NCI-H1105 treated with DMSO at 0.1 percent for 48 hours (cell line): ENCODE data around the gene AFF2.

Experiments
- DNase-seq: peaks from one replicate; lab custom pipeline; 2025; lab: John Stamatoyannopoulos, UW

The AFF2 gene

DNA sequence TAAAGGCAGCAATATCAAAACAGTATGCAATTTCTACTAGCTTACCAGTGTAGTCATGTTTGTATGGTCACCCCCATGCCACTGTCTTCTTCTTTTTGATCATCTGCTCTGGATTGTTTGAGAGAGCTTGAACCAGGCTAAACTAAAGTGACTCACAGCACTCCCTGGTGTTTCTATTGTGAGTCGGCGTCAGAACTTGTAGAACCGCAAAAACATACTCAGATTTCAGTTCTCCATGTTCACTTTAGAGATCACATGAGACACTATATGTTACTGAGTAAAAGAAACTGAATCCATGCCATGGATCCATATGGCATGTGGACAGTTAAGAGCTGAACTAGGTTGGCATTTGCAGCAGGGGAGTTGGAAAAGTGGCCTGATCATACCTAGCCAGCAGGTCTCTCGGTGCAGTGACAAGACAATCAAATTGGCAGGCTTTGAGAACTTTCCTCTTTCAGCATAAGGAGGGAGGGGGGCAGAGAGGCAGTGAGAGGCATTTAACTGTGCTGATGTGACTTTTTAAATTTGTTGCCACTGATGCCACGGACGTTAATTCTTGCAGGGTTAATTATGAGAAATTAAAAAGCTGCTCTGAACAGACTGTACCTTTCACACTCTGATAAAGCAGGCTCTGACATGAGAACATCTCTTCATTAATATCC lies 88.4 kb downstream of the AFF2 start:
- no peak for DNase-seq

DNA sequence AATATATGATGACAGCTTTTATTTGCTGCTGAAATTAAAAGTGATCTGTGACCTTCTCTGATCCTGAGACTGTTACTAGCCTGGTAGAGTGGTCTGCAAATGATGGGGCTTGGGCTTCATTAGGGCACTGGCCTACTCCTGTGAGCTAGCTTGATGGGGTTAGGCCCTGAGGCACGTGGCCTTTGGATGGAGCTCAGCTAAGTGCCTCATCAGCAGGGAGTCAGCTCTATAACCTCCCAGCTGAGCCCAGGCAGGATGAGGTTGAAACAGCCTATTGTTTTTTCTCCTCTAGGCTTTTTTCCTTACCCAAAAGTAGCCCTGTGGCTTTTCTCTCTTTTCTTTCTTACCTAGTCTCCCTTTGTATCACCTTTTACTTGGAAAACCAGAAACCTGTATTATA lies 92.2 kb downstream of the AFF2 start:
- DNase-seq: no peak

DNA sequence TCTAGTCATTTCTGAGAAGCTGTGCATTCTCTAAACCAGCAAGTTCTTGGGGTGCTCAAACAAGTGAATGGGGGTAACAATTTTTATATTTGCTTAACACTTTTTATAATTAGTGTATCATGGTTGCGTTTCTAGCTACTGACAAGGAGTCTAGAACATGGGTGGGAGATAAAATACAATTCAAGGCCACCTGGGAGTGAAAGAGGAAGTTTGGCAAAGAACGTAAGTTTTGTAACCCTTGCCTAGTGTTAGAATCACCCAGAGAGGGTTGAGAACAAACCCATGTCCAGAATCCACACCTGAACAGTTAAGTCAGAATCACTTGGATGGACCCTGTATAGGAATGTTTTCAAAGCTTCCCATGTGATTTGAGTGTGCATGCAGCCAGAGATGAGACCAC lies 92.7 kb downstream of the AFF2 start:
- DNase-seq: no peak

DNA sequence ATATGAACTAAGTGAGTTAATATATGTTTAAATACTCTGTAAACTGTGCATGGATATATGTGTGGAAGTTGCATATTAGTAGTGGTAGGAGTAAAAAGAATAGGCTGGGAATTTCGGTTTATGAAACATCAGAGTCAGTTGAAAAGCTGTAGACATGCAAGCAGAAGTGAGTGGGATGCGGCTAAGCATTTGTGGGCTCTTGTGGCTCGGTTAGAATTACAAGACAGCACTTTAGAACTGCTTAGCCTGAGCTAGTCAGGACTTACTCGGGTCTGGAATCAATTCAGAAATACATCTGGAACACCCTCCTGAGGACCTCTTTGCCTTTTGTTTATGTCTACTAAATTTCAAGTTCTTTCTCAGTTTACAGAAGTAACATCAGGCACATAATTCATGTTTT lies 93.6 kb downstream of the AFF2 start:
- no peak for DNase-seq

DNA sequence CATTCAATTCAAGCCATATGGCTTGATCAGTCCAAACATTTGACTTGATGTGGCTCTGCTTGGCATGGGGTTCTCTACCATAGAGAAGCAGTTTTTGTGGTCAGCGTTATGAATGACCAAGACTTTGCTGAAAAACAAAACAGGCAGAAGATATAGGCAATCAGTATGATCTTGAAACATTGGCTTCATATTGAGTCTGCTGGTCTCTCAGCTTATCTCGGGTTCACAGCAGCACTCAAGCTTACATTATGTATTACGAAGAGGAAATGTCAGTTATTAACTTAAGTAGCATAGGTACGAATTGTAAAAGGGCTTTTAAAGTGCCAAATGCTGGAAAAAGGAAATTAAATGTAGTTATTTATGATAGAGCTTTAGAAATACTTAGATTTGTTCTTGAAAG lies 99.0 kb downstream of the AFF2 start:
- no peak for DNase-seq

DNA sequence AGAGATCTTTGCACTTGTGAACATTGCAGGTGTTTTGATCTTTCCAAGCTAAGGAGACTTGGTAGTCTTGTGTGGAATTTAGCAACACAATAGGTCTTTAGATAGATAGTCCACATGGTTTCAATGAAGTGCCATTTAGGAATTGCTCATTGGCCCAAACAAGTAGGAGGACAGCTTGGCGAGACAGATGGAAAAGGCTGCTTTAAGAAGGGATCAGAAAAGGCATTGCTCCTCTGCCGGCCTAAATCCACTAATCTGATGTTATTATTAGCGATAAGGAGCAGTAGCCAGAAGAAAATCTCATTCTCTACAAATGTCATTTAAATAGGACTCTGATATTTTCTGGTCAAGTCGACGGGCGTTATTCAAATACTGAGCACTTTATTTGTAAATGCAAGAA lies 99.7 kb downstream of the AFF2 start:
- no peak for DNase-seq

DNA sequence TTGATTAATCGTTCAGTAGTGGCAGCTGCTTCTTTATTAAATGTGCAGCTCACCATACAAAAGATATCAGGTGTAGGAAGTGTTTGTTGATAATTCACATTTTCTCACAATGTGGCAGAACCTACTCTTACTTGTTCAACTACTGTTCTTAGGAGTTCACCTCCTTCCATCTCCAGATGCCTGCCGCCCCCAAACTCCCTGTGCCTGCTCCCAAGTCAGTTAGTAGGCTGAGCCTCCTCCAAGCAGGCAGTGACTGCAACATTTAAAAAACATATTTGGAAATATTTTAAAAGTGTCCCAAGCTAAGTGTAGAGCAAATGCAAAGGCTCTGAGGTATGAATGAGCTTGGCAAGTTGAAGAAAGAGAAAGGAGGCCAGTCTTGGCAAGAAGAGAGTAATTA lies 100.2 kb downstream of the AFF2 start:
- DNase-seq: no peak

DNA sequence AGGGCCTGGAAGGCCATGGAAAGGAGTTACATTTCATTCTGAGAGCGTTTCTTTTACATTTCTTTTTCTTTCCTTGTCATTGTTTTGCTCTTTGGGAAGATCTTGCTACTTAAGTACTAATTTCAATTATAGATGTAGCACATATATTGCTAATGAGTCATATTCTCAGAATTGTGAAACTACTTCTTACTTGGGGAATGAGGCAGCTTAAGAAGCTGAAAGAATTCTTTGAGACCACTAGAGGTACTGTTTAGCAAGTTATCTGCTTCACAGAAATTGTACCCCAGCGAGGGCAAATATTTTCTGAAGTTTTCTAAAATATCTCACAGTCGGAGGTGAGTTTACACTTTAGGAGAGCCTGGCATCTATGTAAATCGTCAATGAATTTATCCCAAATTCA lies 100.6 kb downstream of the AFF2 start:
- DNase-seq: no peak

DNA sequence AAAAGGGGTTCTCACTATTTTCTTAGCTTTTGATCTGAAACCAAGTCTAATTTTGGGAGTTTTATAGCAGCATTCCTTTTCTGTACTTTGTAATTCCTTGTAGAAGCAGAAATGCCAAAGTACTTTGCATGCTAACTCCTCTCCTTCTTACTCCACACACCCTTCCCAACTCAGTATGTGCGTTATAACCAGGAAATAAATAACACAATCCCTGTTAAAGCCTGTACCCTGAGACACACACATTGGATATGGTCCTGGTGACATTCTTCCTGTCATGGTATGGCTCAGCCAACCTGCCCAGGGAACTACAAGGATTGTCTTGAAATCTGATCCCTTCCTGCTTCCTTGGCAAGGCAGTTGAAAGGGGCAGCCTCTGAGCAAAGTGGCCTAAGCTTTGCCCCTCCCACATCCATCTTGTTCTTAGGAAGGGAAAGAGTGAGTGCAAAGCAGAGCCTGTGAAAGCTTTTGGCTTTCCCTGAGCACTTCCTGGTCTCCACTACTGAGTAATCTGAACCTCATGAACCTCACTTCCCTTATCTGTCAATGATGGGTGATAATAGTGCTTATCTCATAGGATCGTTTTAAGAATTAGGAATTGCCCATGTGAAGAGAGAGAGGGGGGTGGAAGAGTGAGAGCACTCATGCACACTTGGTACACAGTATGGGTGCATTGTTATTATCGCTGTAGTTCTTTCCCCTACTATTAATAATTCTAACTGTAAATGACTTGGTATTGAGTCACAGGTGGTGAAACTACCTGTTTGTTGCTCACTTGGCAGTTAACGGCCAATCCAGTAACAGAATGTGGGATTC lies 109.3 kb downstream of the AFF2 start:
- peak; percentile 64 for DNase-seq

DNA sequence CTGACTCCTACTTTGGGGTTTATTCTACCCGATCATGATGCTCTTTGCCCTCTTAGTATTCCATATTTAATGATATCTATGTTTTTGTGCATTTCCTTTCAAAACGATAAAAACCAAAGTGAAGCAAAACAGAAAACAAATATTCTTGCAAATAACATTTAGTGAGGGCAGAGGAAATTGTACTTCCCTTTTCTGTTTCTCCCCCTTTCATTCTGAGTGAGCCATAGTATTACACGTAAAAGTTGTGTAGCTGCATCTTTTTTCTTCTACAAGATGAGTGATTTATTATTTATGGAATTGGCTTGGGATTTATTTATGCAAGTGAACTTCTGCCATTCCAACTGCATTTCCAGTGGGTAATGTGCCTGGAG lies 109.9 kb downstream of the AFF2 start:
- DNase-seq: no peak

DNA sequence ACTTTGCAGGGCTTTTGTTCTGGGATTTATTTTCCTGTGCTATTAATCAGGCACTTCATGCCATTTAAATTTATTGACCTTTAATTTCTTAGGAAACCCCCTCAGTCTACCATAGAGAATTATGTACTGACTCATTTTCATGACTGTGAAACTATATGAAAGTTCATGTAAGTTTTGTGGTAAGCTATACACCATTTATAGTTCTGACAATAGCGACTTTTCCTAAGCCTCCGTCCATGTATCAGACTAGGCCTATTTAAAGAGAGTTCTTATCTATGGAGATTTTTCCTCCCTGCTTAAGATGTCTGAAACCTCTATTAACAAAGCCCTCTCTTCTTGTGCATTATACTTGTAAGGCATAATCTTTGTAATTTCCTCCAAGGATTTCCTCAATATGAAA lies 111.6 kb downstream of the AFF2 start:
- no peak for DNase-seq

DNA sequence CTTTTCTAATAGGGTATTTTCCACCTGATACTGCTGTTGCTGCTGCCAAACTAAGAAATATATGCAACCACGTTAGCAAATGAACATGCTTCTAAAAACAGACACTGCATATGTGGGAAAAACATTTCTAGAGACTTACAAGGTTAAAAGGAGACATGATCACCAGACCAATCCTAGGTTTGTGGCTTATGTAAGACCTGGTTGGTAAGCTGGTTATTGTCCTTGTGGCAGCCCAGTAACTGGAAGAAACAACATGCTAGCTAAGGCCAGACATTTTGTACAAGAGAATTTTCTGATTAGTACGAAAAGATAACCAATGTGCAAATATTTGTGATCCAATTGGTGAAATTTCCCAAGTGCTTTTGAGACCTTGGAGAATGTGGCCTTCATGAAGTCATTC lies 112.0 kb downstream of the AFF2 start:
- no peak for DNase-seq

DNA sequence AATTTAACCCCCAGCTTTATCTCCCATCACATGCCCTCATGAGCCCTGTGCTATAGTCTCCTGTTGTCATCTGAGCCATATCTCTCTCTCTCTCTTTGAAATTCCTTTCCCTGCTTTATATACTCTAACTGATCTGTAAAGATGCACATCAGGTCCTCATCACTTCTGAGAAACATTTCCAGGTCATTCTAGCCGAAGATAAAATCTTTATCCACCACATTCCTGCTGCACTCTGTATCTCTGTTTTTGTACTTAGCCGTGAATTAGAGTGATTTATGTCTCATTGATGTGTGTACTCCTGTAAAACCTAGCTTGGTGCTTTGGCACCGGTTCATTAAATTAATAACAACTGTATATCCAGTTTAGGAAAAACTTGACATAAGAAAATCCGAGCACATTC lies 113.2 kb downstream of the AFF2 start:
- DNase-seq: no peak

DNA sequence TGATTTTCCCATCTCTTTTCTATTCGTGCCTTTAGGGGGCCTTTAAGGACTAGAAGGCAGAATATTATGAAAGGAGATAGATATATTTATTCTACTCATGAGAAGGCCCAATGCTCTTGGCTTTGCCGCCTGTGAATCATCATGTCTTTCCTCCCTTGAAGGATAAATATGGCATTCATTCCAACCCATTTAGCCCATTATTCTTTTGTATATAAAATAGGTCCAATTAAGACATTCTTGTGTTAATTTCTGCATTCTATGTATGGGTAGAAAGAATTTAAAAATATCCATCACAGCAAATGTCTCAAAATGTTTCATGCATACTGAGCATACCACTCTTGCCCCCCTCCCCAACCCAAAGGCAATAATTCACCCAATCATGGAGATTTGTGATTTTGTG lies 115.1 kb downstream of the AFF2 start:
- no peak for DNase-seq

DNA sequence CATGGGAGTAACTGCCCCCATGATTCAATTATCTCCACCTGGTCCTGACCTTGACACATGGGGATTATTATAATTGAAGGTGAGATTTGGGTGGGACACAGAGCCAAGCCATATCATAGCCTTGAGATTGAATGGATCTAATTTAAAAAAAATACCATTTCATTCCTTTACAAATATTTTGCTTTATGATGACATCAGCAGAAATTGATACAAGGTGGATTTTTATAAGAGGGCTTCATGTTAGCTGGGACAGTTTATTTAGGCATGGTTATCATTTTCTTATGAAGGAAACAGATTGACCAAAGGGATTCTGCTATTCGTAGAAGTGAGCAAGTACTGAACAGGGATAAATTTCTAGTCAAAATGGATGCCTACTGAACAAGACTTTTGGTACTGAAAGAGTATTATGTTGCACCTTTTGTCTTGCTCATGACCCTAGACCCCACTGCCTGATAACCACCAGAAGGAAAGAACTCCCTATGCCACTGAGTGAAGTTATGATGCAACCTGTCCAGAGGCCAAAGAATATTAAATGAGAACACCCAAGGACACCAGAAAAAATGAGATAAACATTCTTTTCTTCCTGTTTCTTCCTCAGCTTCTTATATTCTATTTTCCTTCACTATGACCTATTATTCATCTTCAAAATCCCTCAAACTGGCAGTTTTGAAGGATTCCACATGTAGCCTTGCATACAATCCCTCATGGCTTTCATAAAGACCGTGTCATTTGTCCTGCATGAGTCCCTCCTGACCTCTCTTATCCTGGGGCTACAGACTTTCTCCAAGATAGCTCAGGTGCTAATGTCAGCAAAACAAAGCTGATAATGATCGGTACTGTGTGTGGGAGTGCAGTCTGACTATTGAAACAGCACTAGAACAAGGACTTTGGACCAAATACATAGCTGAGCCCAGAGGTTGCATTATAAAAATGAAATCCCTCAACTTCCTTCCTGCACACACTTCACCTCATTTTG lies 118.3 kb downstream of the AFF2 start:
- DNase-seq: no peak

DNA sequence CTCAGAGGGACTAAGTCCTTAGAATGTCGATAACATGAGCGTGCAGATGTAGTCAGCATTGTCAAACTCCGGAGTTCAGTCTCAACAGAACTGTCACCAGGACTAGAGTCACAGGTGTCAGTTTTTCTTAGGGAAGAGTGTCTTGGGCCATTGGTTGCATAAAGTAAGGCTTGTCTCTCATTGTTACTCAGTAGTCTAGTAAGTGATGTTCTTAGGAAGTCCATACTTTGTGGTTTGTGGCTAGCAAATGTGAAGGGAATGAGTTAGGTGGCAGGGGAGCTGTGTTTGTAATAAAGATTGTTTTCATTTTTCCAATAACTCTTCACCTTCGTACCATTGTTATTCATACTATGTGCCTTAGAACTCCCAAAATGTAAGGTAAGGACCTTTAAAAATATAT lies 119.6 kb downstream of the AFF2 start:
- no peak for DNase-seq

DNA sequence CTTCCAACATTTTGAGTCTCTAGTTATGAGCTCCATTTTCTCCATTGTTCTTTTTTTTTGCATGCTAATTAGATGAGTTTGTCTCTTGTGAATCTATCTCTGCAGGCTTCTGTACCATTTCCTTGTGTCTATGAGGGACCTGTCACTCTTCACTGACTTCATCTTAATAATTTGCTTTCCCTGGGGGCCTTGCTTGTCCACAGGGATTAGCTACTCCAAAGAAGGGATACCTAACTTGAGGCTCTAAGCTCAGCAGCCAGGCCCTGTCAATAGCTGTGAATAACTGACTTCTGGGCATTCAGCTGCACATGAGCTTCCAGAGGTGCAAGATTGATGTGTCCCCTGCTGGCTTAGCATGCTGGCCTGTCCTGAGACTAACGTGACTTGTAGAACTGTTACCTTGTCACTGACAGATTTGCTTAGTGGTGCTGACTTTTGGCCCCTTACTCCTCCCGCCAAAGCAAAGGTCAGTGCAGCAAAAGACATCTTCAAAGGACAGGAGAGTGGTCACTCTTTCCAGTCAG lies 124.6 kb downstream of the AFF2 start:
- no peak for DNase-seq

DNA sequence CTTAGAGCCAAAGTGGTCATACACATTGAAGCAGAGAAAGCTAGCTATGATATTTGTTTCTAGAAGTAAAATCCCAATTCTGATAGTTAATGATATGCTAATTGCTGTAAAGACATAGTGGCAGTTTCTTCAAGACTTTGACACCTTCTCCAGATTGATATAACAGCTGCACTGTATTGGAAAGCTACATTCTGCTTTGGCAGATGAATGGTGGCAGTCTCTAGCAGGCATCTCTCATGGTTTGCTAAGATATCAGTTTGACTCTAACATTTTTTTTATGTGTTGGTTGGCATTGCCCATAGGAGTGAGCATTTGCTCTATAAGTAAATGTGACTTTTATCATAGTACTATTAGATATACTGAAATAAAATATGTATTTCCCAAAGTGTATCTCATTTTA lies 128.2 kb downstream of the AFF2 start:
- DNase-seq: no peak

DNA sequence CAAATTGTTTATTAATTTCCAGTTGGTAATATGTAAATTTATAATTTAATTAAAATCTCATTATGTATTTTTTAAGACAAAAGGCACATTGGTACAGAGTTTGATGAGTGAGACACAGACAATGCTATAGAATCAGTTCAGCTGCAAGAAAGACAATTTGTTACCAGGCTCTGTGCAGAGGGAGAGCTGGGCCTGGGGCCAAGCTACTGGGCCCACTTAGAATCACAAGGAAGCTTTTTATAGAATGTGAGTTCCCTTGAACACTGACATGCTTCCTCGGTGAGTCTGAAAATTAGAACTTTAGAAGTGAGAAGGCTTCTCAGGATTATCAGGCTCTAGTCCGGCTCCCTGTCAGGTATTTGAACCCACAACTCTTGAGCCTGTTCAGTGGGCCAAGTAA lies 129.0 kb downstream of the AFF2 start:
- no peak for DNase-seq

DNA sequence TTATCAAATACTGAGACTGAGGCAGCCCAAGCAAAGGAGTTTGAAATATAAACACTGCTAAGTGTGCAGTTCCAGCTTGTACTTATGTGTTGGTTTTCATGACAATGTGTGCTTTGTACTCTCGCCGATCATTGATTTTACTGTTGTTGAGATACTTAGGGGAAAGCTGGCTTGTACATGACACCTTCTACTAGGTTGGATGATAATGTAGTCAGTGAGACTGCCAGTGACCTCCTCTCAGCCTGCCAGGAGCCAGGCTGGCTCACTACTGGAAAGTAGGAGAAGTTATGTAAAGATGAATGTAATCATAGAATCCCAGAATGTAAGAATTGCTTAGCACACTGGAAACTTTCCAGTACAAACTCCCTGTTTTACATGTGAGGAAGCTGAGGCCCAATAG lies 132.0 kb downstream of the AFF2 start:
- no peak for DNase-seq

DNA sequence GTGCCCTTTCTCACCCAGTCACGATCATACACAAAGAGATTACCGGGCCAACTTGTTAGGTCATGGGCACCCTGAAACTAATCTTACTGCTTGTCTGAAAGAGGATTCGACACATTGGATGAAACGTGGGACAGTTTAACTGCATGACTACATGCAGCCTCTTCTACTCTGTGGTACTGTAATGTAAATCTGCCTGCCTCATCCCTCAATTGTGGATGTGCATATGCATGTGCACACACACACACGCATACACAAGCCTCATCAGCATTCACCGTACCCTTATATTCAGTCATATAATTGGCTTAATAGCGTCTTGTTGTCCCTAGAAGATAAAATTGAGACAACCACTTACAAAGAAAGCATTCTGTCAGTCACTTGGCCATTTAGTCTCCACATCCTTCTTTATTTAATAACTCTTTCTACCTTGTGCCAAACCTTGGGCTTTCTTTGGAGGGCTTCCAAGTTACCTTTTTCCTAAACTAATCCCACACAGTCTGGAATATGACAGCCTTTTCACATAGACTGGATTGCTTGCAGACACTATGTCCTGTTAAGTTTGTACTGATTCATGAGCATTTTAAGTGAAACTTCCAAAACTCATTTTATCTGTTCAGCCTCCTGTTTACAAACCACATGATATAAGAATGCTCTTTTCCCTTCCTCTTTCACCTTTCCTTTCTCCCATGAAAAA lies 132.9 kb downstream of the AFF2 start:
- peak; percentile 76 for DNase-seq

DNA sequence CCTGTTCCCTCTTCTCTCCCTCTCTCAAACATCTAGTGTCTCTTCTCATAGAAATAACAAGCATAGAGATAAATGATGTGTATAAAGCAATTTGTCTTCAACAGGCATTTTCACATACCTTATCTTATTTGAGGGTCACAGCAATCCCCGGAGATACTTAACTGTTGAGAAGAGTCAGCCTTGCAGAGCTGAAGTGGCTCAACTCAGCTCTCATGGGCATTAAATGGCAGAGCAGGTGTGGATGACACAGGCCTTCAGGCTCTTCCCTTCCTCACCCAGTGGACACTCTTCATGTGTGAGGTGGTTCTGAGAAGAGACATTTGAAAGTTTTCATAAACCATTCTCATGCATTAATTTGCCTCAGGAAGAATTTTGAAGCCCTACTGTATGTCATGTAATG lies 134.2 kb downstream of the AFF2 start:
- no peak for DNase-seq
